Body of pancreas (tissue), 4 donors: Measurements from ENCODE around the gene PDE2A.

Experiments
- CTCF ChIP-seq, 7 experiments: fragments of 450-650 bp in 4 of 7; fragments of 200-600 bp in 3 of 7; sonication (generic) in 3 of 7; IDR thresholded peaks; one replicate each; pipeline ENCODE4 v1.5.1; 2016 to 2019; ENCODE audit warnings: antibody characterized with exemption in 7 of 7
- POLR2A ChIP-seq, 3 donors: fragments of 450-650 bp; IDR thresholded peaks; one replicate each; pipeline ENCODE4 v1.6.1; 2016; ENCODE audit warnings: antibody characterized with exemption in 3 of 3, mild to moderate bottlenecking in 2 of 3

- TF ChIP-seq CTCF (IDR thresholded peaks at IDR 0.05) (no peak), POLR2A (IDR thresholded peaks at IDR 0.05) (no peak)
Observed at GRCh38 chr11:72602250-72602904, 71.8 kb downstream of the PDE2A start.
